OCI-LY1 (cell line): ENCODE results near the gene HOXA2.

Experiments
- H2AFZ ChIP-seq: fragments of 200-600 bp; sonication (generic), shearing (Covaris generic); 2 replicates; pipeline ENCODE4 v1.6.0; 2014; ENCODE audit warnings: antibody characterized with exemption, mild to moderate bottlenecking, low read length
- H3F3A ChIP-seq: fragments of 200-600 bp; sonication (generic), shearing (Covaris generic); 2 replicates; pipeline ENCODE4 v1.6.0; 2014; ENCODE audit warnings: mild to moderate bottlenecking, antibody characterized with exemption, low read length, moderate library complexity; ENCODE audit not compliant: insufficient read depth
- H3K27ac ChIP-seq: fragments of 200-600 bp; sonication (generic); 2 replicates; pipeline ENCODE4 v1.5.1; 2014; ENCODE audit warnings: low read length, mixed run types, mild to moderate bottlenecking, low read depth; ENCODE audit not compliant: poor library complexity, severe bottlenecking
- H3K27me3 ChIP-seq: fragments of 200-600 bp; sonication (generic); 2 replicates; pipeline ENCODE4 v1.6.0; 2014; ENCODE audit warnings: antibody characterized with exemption, mild to moderate bottlenecking, low read length, moderate library complexity; ENCODE audit not compliant: insufficient read depth
- H3K36me3 ChIP-seq: fragments of 200-600 bp; sonication (generic); 2 replicates; pipeline ENCODE4 v1.6.1; 2014; ENCODE audit warnings: mild to moderate bottlenecking, antibody characterized with exemption, low read length, moderate library complexity, mixed read lengths; ENCODE audit not compliant: insufficient read depth
- H3K4me1 ChIP-seq: fragments of 200-600 bp; sonication (generic); 2 replicates; pipeline ENCODE4 v1.5.1; 2014; ENCODE audit warnings: mild to moderate bottlenecking, low read length, moderate library complexity; ENCODE audit not compliant: insufficient read depth, severe bottlenecking
- H3K4me2 ChIP-seq: fragments of 200-600 bp; sonication (generic), shearing (Covaris generic); 2 replicates; pipeline ENCODE4 v1.6.1; 2014; ENCODE audit warnings: low read length
- H3K4me3 ChIP-seq: fragments of 200-600 bp; sonication (generic); 2 replicates; pipeline ENCODE4 v1.5.1; 2014; ENCODE audit warnings: low read length, low read depth, mild to moderate bottlenecking, mixed read lengths; ENCODE audit not compliant: poor library complexity, severe bottlenecking
- H3K79me2 ChIP-seq: fragments of 200-600 bp; shearing (Covaris generic); 2 replicates; pipeline ENCODE4 v1.6.1; 2016; ENCODE audit warnings: mixed run types, low read length, mixed read lengths; ENCODE audit not compliant: insufficient read depth
- H3K9ac ChIP-seq: fragments of 200-600 bp; sonication (generic), shearing (Covaris generic); 2 replicates; pipeline ENCODE4 v1.6.1; 2014; ENCODE audit warnings: mild to moderate bottlenecking, low read length, mixed read lengths
- H3K9me2 ChIP-seq: fragments of 200-600 bp; sonication (generic), shearing (Covaris generic); 2 replicates; pipeline ENCODE4 v1.6.1; 2014; ENCODE audit warnings: low read depth, mild to moderate bottlenecking, low read length, mixed read lengths
- H3K9me3 ChIP-seq: fragments of 200-600 bp; shearing (Covaris generic); 2 replicates; pipeline ENCODE4 v1.6.1; 2014; ENCODE audit warnings: low read length, mixed read lengths
- H4K20me1 ChIP-seq: fragments of 200-600 bp; sonication (generic), shearing (Covaris generic); 2 replicates; pipeline ENCODE4 v1.6.0; 2016; ENCODE audit warnings: mild to moderate bottlenecking, low read length; ENCODE audit not compliant: insufficient read depth
- EZH2 ChIP-seq: fragments of 200-600 bp; sonication (generic), shearing (Covaris generic); IDR thresholded peaks from 2 replicates; pipeline ENCODE4 v1.8.0; 2017; ENCODE audit warnings: borderline replicate concordance, mixed run types, mild to moderate bottlenecking, antibody characterized with exemption, low read length, moderate library complexity, mixed read lengths
- TF ChIP-seq, protein P1 (sequence below): fragments of 200-600 bp; sonication (generic), shearing (Covaris generic); IDR thresholded peaks from 2 replicates; pipeline ENCODE4 v1.5.1; 2017; ENCODE audit warnings: mild to moderate bottlenecking, antibody characterized with exemption, low read length, moderate library complexity, mixed read lengths

HOXA2 gene

DNA sequence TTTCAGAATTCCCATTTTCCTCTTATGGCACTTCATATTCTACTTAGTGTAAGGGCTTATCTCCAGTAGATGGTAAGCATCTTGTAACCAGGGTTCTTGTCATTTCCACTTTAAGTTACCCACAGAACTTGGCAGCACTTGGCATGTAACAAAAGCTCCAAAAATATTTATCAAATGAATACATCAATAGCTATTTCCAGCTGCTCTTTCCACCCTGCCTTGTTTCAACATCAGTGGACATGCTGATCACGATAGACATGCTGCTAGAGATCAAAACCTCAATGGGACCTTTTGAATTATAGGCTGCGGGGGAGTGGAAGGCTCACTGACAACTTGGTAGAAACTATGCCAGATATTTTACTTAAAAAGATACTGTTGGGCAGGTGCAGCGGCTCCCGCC, 39.5 kb downstream of the HOXA2 start:
- H2AFZ ChIP-seq, result no peak overlapping the region
- H3K27me3 ChIP-seq, result no peaks in the 10 kb centered on the region
- no peak for TF ChIP-seq EZH2
- TF ChIP-seq, protein P1, sequence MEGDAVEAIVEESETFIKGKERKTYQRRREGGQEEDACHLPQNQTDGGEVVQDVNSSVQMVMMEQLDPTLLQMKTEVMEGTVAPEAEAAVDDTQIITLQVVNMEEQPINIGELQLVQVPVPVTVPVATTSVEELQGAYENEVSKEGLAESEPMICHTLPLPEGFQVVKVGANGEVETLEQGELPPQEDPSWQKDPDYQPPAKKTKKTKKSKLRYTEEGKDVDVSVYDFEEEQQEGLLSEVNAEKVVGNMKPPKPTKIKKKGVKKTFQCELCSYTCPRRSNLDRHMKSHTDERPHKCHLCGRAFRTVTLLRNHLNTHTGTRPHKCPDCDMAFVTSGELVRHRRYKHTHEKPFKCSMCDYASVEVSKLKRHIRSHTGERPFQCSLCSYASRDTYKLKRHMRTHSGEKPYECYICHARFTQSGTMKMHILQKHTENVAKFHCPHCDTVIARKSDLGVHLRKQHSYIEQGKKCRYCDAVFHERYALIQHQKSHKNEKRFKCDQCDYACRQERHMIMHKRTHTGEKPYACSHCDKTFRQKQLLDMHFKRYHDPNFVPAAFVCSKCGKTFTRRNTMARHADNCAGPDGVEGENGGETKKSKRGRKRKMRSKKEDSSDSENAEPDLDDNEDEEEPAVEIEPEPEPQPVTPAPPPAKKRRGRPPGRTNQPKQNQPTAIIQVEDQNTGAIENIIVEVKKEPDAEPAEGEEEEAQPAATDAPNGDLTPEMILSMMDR, result no peak
- H4K20me1 ChIP-seq, result no peaks in the 10 kb centered on the region
- H3F3A ChIP-seq, result no peaks in the 10 kb centered on the region
- no peaks in the 10 kb centered on the region for H3K9me3 ChIP-seq
- H3K4me2 ChIP-seq, result no peak overlapping the region
- no peak overlapping the region for H3K4me3 ChIP-seq
- no peaks in the 10 kb centered on the region for H3K36me3 ChIP-seq
- no peak overlapping the region for H3K27ac ChIP-seq
- no peaks in the 10 kb centered on the region for H3K4me1 ChIP-seq
- H3K9ac ChIP-seq, result no peak overlapping the region
- no peaks in the 10 kb centered on the region for H3K9me2 ChIP-seq
- H3K79me2 ChIP-seq, result no peaks in the 10 kb centered on the region

DNA sequence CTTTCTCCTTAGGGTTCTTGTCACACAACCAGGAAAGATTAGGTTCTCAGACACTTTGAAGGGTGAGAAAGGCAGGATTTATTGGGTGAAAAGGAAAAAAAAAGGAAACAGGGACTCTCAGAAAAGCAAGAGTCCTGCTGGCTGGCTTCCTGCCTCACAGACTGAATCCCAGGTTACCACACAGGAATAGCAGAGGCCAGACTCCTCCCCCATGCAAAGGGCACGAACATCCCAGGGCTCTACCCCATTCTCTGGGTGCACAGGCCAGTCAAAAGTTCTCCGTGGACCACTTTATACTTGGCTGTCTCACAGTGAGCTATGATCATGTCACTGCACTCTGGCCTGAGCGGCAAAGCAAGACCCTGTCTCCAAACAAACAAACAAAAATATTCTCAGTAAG, 49.3 kb downstream of the HOXA2 start:
- H3K27me3 ChIP-seq, result no peaks in the 10 kb centered on the region
- H3K9me2 ChIP-seq, result no peaks in the 10 kb centered on the region
- H3K9me3 ChIP-seq, result no peaks in the 10 kb centered on the region
- no peak overlapping the region for H3K4me2 ChIP-seq
- no peaks in the 10 kb centered on the region for H3K79me2 ChIP-seq
- no peak overlapping the region for H3K4me3 ChIP-seq
- H3K27ac ChIP-seq, result no peak overlapping the region
- no peak for TF ChIP-seq EZH2
- TF ChIP-seq, protein P1, result no peak
- no peaks in the 10 kb centered on the region for H4K20me1 ChIP-seq
- H3K9ac ChIP-seq, result no peak overlapping the region
- H2AFZ ChIP-seq, result no peak overlapping the region
- H3K36me3 ChIP-seq, result no peaks in the 10 kb centered on the region
- no peaks in the 10 kb centered on the region for H3F3A ChIP-seq
- H3K4me1 ChIP-seq, result no peaks in the 10 kb centered on the region

DNA sequence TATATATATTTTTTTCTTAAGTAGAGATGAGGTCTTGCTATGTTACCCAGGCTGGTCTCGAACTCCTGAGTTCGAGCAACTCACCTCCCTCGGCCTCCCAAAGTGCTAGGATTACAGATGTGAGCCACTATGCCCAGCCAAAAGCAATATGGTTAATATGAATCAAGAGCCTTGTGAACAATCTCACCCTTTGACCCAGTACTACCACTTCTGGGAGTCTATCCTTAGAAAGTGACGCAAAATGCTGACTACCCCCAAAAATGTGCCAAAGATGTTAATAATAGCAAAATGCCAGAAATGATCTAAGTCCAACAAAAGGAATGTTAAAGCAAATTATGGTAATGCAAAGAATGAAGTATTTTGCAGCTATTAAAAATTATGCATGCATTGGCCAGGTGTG, 51.0 kb downstream of the HOXA2 start:
- no peaks in the 10 kb centered on the region for H3K4me1 ChIP-seq
- H3K9me2 ChIP-seq, result no peaks in the 10 kb centered on the region
- H3K27ac ChIP-seq, result no peak overlapping the region
- no peak overlapping the region for H3K4me2 ChIP-seq
- no peaks in the 10 kb centered on the region for H3K79me2 ChIP-seq
- H3K9ac ChIP-seq, result no peak overlapping the region
- no peaks in the 10 kb centered on the region for H3K9me3 ChIP-seq
- H3K27me3 ChIP-seq, result no peaks in the 10 kb centered on the region
- no peak overlapping the region for H2AFZ ChIP-seq
- H3K4me3 ChIP-seq, result no peak overlapping the region
- H3F3A ChIP-seq, result no peaks in the 10 kb centered on the region
- H4K20me1 ChIP-seq, result no peaks in the 10 kb centered on the region
- H3K36me3 ChIP-seq, result no peaks in the 10 kb centered on the region
- no peak for TF ChIP-seq EZH2
- TF ChIP-seq, protein P1, result no peak
